Measurements from ENCODE around the gene PIGV.

Gene PIGV

DNA sequence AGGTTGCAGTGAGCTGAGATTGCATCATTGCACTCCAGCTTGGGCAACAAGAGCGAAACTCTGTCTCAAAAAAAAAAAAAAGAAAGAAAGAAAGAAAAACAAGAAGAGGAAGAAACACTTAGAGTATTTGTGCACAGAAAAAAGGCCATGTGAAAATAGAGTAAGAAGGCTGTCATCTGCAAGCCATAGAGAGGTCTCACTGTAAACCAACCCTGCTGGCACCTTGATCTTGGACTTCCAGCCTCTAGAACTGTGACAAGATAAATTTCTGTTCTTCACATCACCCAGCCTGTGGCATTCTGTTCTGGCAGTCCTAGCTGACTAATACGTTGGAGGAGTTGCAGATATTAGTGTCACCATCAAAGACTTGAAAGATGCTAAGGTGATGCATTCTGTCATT, 26.6 kb downstream of the PIGV start:
- Histone ChIP-seq H3K9ac (no peak overlapping the region), H3K4me2 (no peak overlapping the region), H3K27me3 (no peaks in the 10 kb centered on the region), H4K20me1 (no peaks in the 10 kb centered on the region), H3K4me1 (peaks cover 0 to 37% (median 3%) of the 10 kb centered on the region in 10 experiments; a peak in 9 of 20 replicates), H3K4me3 (no peak overlapping the region), H3K9me3 (replicated peaks in 1 of 11) (peaks cover 0 to 7% (median 2%) of the 10 kb centered on the region in 11 experiments; a peak in 8 of 22 replicates), H3K36me3 (no peaks in the 10 kb centered on the region), H3K27ac (no peak overlapping the region)
- TF ChIP-seq Cebpa-rat (IDR thresholded peaks at IDR 0.05) = no peak

DNA sequence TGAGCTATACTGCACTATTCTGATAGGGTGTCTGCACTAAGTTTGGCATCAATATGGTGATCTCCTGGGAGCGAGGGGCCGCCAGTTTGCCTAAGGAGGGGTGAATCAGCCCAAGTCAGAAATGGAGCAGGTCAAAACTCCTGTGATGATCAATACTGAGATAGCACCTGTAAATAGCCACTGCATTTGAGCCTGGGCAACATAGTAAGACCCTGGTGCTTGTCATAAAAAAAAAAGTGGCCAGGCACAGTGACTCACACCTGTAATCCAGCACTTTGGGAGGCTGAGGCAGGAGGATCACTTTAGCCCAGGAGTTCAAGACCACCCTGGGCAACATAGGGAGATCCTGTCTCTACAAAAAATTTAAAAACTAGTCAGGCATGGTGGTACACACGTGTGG, 27.1 kb downstream of the PIGV start:
- no peak overlapping the region for H3K27ac ChIP-seq

DNA sequence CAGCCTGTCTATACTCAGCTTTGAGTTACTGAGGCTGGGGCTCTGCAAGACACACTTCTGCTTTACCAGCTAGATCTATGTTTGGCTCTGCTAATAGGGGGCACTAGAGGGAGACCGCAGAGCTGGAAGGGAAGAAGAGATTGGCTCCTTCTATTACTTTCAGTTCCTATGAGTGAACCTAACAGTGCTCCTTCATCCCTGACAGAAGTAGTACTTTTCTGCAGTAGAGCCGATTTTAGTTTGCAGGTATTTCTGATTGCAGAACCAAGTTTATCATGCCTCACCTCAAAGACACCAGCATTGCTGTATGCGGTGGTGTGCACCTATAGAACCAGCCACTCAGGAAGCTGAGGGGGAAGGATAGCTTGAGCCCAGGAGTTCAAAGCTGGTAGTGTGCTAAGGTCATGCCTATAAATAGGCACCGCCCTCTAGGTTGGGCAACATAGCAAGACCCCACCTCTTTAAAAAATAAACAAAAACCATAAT, 33.1 kb downstream of the PIGV start:
- TF ChIP-seq Cebpa-rat (IDR thresholded peaks at IDR 0.05) = no peak
- peak overlapping the region in 8 of 11 experiments; percentile 15 to 72 (median 50); a peak in 14 of 22 replicates for H3K4me2 ChIP-seq
- no peak overlapping the region for H3K4me3 ChIP-seq
- no peaks in the 10 kb centered on the region for H3K27me3 ChIP-seq
- H3K27ac ChIP-seq = no peak overlapping the region
- H3K4me1 ChIP-seq = peaks cover 8 to 33% (median 25%) of the 10 kb centered on the region in 10 experiments
- H4K20me1 ChIP-seq = no peaks in the 10 kb centered on the region
- H3K9me3 ChIP-seq (replicated peaks in 1 of 11) = peaks cover 0 to 7% (median 2%) of the 10 kb centered on the region in 11 experiments; a peak in 8 of 22 replicates
- H3K9ac ChIP-seq = no peak overlapping the region
- no peaks in the 10 kb centered on the region for H3K36me3 ChIP-seq

More for the DNA sequence above, 27.1 kb downstream of the PIGV start:
- Histone ChIP-seq H3K27me3 (no peaks in the 10 kb centered on the region), H3K9ac (no peak overlapping the region), H3K36me3 (no peaks in the 10 kb centered on the region), H3K4me3 (no peak overlapping the region), H3K4me1 (peaks cover 0 to 37% (median 3%) of the 10 kb centered on the region in 10 experiments; a peak in 9 of 20 replicates), H3K4me2 (no peak overlapping the region), H4K20me1 (no peaks in the 10 kb centered on the region), H3K9me3 (replicated peaks in 1 of 11) (peaks cover 0 to 7% (median 2%) of the 10 kb centered on the region in 11 experiments; a peak in 8 of 22 replicates)
- no peak for TF ChIP-seq Cebpa-rat (IDR thresholded peaks at IDR 0.05)

DNA sequence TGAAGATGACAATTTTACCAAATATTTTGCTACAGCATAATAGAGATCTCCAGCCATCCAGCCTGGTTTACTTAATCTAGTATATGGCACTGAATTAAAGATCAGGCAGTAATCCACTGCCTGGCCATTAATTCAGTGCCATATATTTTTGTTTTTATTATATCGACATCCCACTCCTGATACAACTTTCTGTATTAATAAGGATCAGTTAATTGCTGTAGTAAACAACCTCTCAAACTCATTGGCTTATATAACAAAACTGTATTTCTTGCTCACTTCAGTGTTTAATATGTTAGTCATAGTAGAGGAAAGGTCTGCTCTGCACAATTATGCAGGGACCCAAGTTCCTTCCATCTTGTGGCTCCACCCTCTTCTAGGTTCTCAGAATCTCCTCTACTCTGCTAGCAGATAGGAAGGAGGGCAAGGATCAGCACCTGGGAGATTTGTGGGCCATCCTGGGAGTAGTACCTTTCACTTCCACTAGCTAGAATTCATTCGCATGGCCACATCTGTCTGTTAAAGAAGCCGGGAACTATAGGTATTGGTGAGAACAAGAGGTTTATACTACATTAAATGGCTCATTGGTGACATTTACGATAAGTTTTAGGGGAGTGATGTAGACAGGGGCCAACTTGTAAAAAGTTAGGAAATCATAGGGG, 35.1 kb downstream of the PIGV start:
- Histone ChIP-seq H4K20me1 (peaks cover 0 to 7% (median 7%) of the 10 kb centered on the region in 11 experiments; a peak in 10 of 22 replicates), H3K36me3 (no peaks in the 10 kb centered on the region), H3K4me2 (no peak overlapping the region), H3K27me3 (no peaks in the 10 kb centered on the region), H3K4me1 (peaks cover 20 to 36% (median 33%) of the 10 kb centered on the region in 10 experiments), H3K9me3 (replicated peaks in 1 of 11) (no peaks in the 10 kb centered on the region), H3K27ac (no peak overlapping the region), H3K9ac (no peak overlapping the region), H3K4me3 (no peak overlapping the region)
- no peak for TF ChIP-seq Cebpa-rat (IDR thresholded peaks at IDR 0.05)

DNA sequence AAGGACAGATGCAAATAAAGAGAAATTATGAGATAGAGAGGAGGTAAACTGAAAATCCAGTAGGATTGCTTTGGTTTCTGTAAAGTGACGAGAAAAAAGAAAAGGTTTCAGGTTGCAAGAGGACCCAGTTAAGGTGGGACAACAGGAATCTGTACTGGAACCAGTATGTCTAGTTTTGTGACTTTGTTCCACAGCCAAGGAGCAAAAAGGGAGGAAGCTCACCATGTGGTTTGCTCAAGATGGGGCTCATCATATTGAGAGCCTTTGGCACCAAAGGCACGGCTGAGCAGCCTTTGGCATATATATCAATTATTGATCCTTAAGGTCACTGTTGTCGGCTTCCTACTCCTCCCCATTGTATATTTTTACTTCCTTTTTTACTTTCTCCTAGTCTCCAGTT, 37.0 kb downstream of the PIGV start:
- Histone ChIP-seq H3K27me3 (no peaks in the 10 kb centered on the region), H3K4me1 (peaks cover 37 to 55% (median 50%) of the 10 kb centered on the region in 10 experiments), H3K9me3 (replicated peaks in 1 of 11) (no peaks in the 10 kb centered on the region), H3K27ac (no peak overlapping the region), H4K20me1 (peaks cover 9 to 24% (median 22%) of the 10 kb centered on the region in 11 experiments; a peak in 19 of 22 replicates), H3K4me2 (peak overlapping the region in 4 of 11 experiments; percentile 23 to 97 (median 92); a peak in 3 of 22 replicates), H3K9ac (no peak overlapping the region), H3K4me3 (no peak overlapping the region), H3K36me3 (peaks cover 2 to 9% (median 5%) of the 10 kb centered on the region in 11 experiments; a peak in 11 of 22 replicates)
- TF ChIP-seq Cebpa-rat (IDR thresholded peaks at IDR 0.05) = no peak

DNA sequence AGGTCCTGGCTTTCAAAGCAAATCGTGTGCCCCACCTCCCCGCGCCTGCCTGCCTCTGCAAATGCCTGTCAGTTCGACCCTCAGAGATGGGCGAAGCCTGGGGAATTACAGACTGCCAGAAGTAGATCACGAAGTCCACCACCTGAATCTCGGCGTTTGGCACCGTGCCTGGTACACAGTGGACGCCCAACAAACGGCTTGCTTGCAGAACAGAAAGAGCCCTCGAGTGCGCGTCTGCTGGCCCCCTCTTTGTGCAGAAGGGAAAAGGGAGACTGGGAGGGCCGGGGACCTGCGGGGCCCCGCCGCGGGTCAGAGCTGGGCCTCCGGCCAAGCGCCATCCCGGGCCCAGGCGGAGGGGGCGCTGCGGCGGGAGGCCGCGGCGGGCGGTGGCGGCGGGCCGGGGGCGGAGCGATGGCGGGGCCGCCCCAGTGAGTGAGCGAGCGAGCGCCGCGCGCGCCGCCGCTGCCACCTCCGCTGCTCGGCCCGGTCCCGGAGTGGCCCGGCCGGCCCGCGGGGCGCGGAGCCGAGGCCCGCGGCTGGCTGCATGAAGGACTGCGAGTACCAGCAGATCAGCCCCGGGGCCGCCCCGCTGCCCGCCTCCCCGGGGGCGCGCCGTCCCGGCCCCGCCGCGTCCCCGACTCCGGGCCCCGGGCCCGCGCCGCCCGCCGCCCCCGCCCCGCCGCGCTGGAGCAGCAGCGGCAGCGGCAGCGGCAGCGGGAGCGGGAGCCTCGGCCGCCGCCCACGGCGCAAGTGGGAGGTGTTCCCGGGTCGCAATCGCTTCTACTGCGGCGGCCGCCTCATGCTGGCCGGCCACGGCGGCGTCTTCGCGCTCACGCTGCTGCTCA, 38.7 kb downstream of the PIGV start, which contains the start of gene ZDHHC18:
TSS of gene ZDHHC18 (plus strand) at position 428 of the 845 bp plus-strand sequence. CDS start at position 545, 117 bp downstream.
- TF ChIP-seq Cebpa-rat (IDR thresholded peaks at IDR 0.05) = no peak
- H3K4me3 ChIP-seq = peak within 1 kb of the TSS; percentile 72 to 88 (median 78)
- H3K36me3 ChIP-seq = peaks cover 7 to 24% (median 16%) of the 10 kb centered on the region in 11 experiments; a peak in 16 of 22 replicates
- peaks cover 39 to 56% (median 49%) of the 10 kb centered on the region in 10 experiments for H3K4me1 ChIP-seq
- no peaks in the 10 kb centered on the region for H3K27me3 ChIP-seq
- H3K9me3 ChIP-seq (replicated peaks in 1 of 11) = no peaks in the 10 kb centered on the region
- H3K27ac ChIP-seq = peak within 1 kb of the TSS; percentile 68 to 84 (median 78)
- peaks cover 27 to 42% (median 35%) of the 10 kb centered on the region in 11 experiments; a peak in 19 of 22 replicates for H4K20me1 ChIP-seq
- H3K9ac ChIP-seq = peak within 1 kb of the TSS; percentile 82 to 93 (median 88)
- peak within 1 kb of the TSS; percentile 91 to 99 (median 96) for H3K4me2 ChIP-seq

DNA sequence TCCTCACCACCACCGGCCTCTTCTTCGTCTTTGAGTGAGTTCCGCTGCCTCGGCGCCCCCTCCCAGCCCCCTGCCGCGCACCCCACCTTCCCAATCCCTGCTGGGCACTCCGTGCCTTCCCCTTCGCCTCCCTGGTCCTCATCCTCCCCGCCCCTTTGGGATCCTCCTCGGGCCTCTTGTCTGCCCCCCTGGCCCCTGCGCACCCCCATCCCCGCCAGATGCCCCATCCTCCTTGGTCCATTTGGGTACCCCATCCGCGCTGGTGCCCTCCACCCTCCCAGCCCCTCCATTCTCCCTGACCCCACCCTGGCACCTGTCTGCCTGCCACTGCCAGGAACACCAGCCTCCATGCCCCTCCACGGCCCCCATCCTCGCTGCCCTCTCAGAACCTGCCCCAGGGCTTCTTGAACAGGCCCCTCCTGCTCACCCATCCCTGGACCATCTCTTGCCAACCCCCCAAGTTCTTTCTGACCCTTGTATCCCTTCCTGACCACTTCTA, 39.4 kb downstream of the PIGV start:
- Histone ChIP-seq H4K20me1 (peaks cover 32 to 49% (median 42%) of the 10 kb centered on the region in 11 experiments; a peak in 19 of 22 replicates), H3K36me3 (peaks cover 14 to 31% (median 22%) of the 10 kb centered on the region in 11 experiments; a peak in 19 of 22 replicates), H3K9ac (peak overlapping the region; percentile 82 to 93 (median 88)), H3K4me1 (peaks cover 45 to 62% (median 56%) of the 10 kb centered on the region in 10 experiments), H3K27me3 (no peaks in the 10 kb centered on the region), H3K9me3 (replicated peaks in 1 of 11) (no peaks in the 10 kb centered on the region), H3K4me2 (peak overlapping the region; percentile 91 to 99 (median 96)), H3K4me3 (peak overlapping the region; percentile 72 to 88 (median 78)), H3K27ac (peak overlapping the region; percentile 68 to 84 (median 78))
- no peak for TF ChIP-seq Cebpa-rat (IDR thresholded peaks at IDR 0.05)

DNA sequence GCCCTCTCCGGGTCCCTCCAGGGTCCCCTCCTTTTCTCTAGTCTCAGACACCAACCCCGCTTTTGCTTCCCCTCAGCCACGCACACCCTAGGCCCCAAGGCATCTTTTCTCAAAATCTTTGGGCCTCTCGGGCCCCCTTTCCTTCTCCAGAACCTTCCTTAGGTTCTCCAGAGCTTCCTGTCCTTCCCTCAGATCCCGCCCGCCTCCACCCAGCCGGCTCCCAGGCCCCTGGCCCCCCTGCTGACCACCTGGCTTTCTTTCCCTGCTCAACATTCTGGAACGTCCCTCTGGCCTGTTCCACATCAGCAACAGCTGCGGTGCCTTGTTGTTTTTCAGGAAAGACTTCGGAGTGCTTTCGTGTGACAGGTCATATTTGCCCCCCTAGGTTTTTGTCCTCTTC, 39.9 kb downstream of the PIGV start:
- Histone ChIP-seq H3K4me3 (peak overlapping the region; percentile 72 to 88 (median 78)), H3K4me2 (peak overlapping the region; percentile 91 to 99 (median 96)), H3K9ac (peak overlapping the region; percentile 82 to 93 (median 88); a peak in 21 of 22 replicates)

More for the DNA sequence above, 39.9 kb downstream of the PIGV start:
- Histone ChIP-seq H3K9me3 (replicated peaks in 1 of 11) (no peaks in the 10 kb centered on the region), H3K4me1 (peaks cover 51 to 68% (median 61%) of the 10 kb centered on the region in 10 experiments), H3K27me3 (no peaks in the 10 kb centered on the region), H3K27ac (peak overlapping the region in 8 of 11 experiments; percentile 10 to 84 (median 51); a peak in 14 of 22 replicates), H3K36me3 (peaks cover 19 to 36% (median 27%) of the 10 kb centered on the region in 11 experiments; a peak in 19 of 22 replicates), H4K20me1 (peaks cover 32 to 54% (median 46%) of the 10 kb centered on the region in 11 experiments; a peak in 19 of 22 replicates)
- no peak for TF ChIP-seq Cebpa-rat (IDR thresholded peaks at IDR 0.05)
